Loucy (cell line): ENCODE results near the gene VAMP4.

Experiments used
- H2AFZ ChIP-seq: fragments of 200-600 bp; sonication (generic); 2 replicates; pipeline ENCODE4 v1.6.0; 2016; ENCODE audit warnings: antibody characterized with exemption, mild to moderate bottlenecking, low read length, moderate library complexity
- H3F3A ChIP-seq: fragments of 200-600 bp; 2 replicates; pipeline ENCODE4 v1.6.0; 2016; ENCODE audit warnings: antibody characterized with exemption, low read depth, mild to moderate bottlenecking
- H3K27me3 ChIP-seq: fragments of 200-600 bp; sonication (generic); 2 replicates; pipeline ENCODE4 v1.6.1; 2014; ENCODE audit warnings: low read length, mild to moderate bottlenecking; ENCODE audit not compliant: insufficient read depth, poor library complexity, severe bottlenecking
- H3K36me3 ChIP-seq: fragments of 200-600 bp; sonication (generic); 2 replicates; pipeline ENCODE4 v1.6.1; 2016; ENCODE audit warnings: low read length; ENCODE audit not compliant: insufficient read depth
- H3K4me1 ChIP-seq: fragments of 200-600 bp; sonication (generic); 2 replicates; pipeline ENCODE4 v1.5.1; 2014; ENCODE audit warnings: low read length, mild to moderate bottlenecking; ENCODE audit not compliant: insufficient read depth, poor library complexity, severe bottlenecking
- H3K4me2 ChIP-seq: fragments of 200-600 bp; sonication (generic); 2 replicates; pipeline ENCODE4 v1.6.0; 2014; ENCODE audit warnings: antibody characterized with exemption, low read length, low read depth, mild to moderate bottlenecking; ENCODE audit not compliant: poor library complexity, severe bottlenecking
- H3K4me3 ChIP-seq: fragments of 200-600 bp; sonication (generic); 2 replicates; pipeline ENCODE4 v1.5.1; 2014; ENCODE audit warnings: low read length, mild to moderate bottlenecking, mixed read lengths; ENCODE audit not compliant: poor library complexity, severe bottlenecking
- H3K79me2 ChIP-seq: fragments of 200-600 bp; sonication (generic); 2 replicates; pipeline ENCODE4 v1.6.1; 2014; ENCODE audit warnings: low read length; ENCODE audit not compliant: insufficient read depth
- H3K9ac ChIP-seq: fragments of 200-600 bp; sonication (generic); 2 replicates; pipeline ENCODE4 v1.6.0; 2014; ENCODE audit warnings: mild to moderate bottlenecking, low read depth, low read length, moderate library complexity; ENCODE audit not compliant: poor library complexity, severe bottlenecking
- H3K9me2 ChIP-seq: fragments of 200-600 bp; sonication (generic); replicated peaks from 2 replicates; pipeline ENCODE4 v1.6.1; 2016; ENCODE audit warnings: low read depth, low read length, mixed read lengths
- H3K9me3 ChIP-seq: fragments of 200-600 bp; sonication (generic); 2 replicates; pipeline ENCODE4 v1.6.1; 2014; ENCODE audit warnings: mild to moderate bottlenecking, antibody characterized with exemption, low read length, low read depth; ENCODE audit not compliant: insufficient read depth
- H4K20me1 ChIP-seq: fragments of 200-600 bp; sonication (generic); 2 replicates; pipeline ENCODE4 v1.6.0; 2014; ENCODE audit warnings: antibody characterized with exemption, low read length, mild to moderate bottlenecking; ENCODE audit not compliant: insufficient read depth, poor library complexity, severe bottlenecking
- CTCF ChIP-seq: fragments of 200-600 bp; sonication (generic); conservative IDR thresholded peaks from 2 replicates; pipeline ENCODE4 v1.5.1; 2014; ENCODE audit warnings: mild to moderate bottlenecking, antibody characterized with exemption, low read length
- EZH2phosphoT487 ChIP-seq: fragments of 200-600 bp; IDR thresholded peaks from 2 replicates; pipeline ENCODE4 v1.6.1; 2018; ENCODE audit warnings: antibody characterized with exemption, mild to moderate bottlenecking, moderate library complexity, borderline replicate concordance

VAMP4 gene

GRCh38 chr1:171740356-171740863, 1.5 kb downstream of the VAMP4 start:
- H3K9ac ChIP-seq = peak overlapping the region; percentile 96
- H3K9me3 ChIP-seq = no peaks in the 10 kb centered on the region
- TF ChIP-seq EZH2phosphoT487 (no peak), CTCF (no peak)
- peaks cover 3% of the 10 kb centered on the region for H4K20me1 ChIP-seq
- H2AFZ ChIP-seq = no peak overlapping the region
- peak overlapping the region; percentile 96 for H3K4me3 ChIP-seq
- peaks cover 35% of the 10 kb centered on the region for H3K4me1 ChIP-seq
- H3F3A ChIP-seq = no peaks in the 10 kb centered on the region
- H3K4me2 ChIP-seq = peak overlapping the region; percentile 81
- no peaks in the 10 kb centered on the region for H3K27me3 ChIP-seq
- H3K9me2 ChIP-seq = no peaks in the 10 kb centered on the region
- no peaks in the 10 kb centered on the region for H3K36me3 ChIP-seq
- peaks cover 25% of the 10 kb centered on the region for H3K79me2 ChIP-seq

GRCh38 chr1:171739656-171740055, 2.2 kb downstream of the VAMP4 start:
- Histone ChIP-seq H3F3A (no peaks in the 10 kb centered on the region), H2AFZ (no peak overlapping the region), H3K4me2 (peak overlapping the region; percentile 81), H3K4me1 (peaks cover 35% of the 10 kb centered on the region), H4K20me1 (peaks cover 3% of the 10 kb centered on the region), H3K79me2 (peaks cover 25% of the 10 kb centered on the region), H3K9ac (no peak overlapping the region), H3K36me3 (no peaks in the 10 kb centered on the region), H3K9me3 (no peaks in the 10 kb centered on the region), H3K27me3 (no peaks in the 10 kb centered on the region), H3K9me2 (no peaks in the 10 kb centered on the region), H3K4me3 (no peak overlapping the region)
- no peak for TF ChIP-seq EZH2phosphoT487
- no peak for TF ChIP-seq CTCF

- H3K4me3 ChIP-seq = no peak overlapping the region
- H3K27me3 ChIP-seq = no peaks in the 10 kb centered on the region
- no peaks in the 10 kb centered on the region for H3K9me3 ChIP-seq
- H3K79me2 ChIP-seq = peaks cover 25% of the 10 kb centered on the region
- no peaks in the 10 kb centered on the region for H3K9me2 ChIP-seq
- no peak for TF ChIP-seq CTCF
- no peak for TF ChIP-seq EZH2phosphoT487
- no peak overlapping the region for H3K9ac ChIP-seq
- peaks cover 3% of the 10 kb centered on the region for H4K20me1 ChIP-seq
- H3F3A ChIP-seq = no peaks in the 10 kb centered on the region
- H2AFZ ChIP-seq = no peak overlapping the region
- no peaks in the 10 kb centered on the region for H3K36me3 ChIP-seq
- H3K4me1 ChIP-seq = peaks cover 35% of the 10 kb centered on the region
- H3K4me2 ChIP-seq = peak overlapping the region; percentile 81
Measured at GRCh38 chr1:171738911-171739310, 3.0 kb downstream of the VAMP4 start.
